Heart left ventricle (tissue), 13 donors: ENCODE data around the gene MTMR2.
"Not testable (repeated sequence)": the region's sequence is repeated elsewhere in the genome, so short reads cannot be mapped to it uniquely, and the experiment has no call there.

Source experiments
- CTCF ChIP-seq, 12 donors: fragments of 200-600 bp; sonication (generic) in 4 of 12; IDR thresholded peaks; one replicate each; pipeline versions ENCODE4 v1.5.0 to v1.8.0; 2018 to 2022; ENCODE audit warnings: antibody characterized with exemption in 12 of 12, mild to moderate bottlenecking in 5 of 12
- POLR2A ChIP-seq, 2 donors: fragments of 450-650 bp; IDR thresholded peaks; one replicate each; pipeline ENCODE4 v1.6.1; 2017; ENCODE audit warnings: antibody characterized with exemption in 2 of 2, mild to moderate bottlenecking in 2 of 2, moderate library complexity in 2 of 2
- donor health status: ischemic (EF 13 %, LVEDD 7.1; RV severe dilation, severe dysfunction).
- donor health status: DM: no; HTN: yes; CAD: no.
- donor health status: DM: no; HTN: no; CAD: no.
- donor health status: ischemic (EF 25% LVEDD 6.9; RV normal size, moderate dysfunction).
- donor health status: ischemic (EF 25% LVEDD 5.7; RV mildly dilated, moderate dysfunction).
- donor health status: ischemic (EF 35%, LVEDD 5.7; RV mildly dilated, moderate dysfunction).
- donor health status: nonischemic (EF 11% LVEDD 7.7; RV severe dilation, severe dysfunction).
- donor health status: DM: yes; HTN: yes; CAD: no.
- donor health status: PGD.
- donor health status: ischemic (EF 29% LVEDD 5.4; RV normal size, mild dysfunction).
- donor health status: nonischemic (EF 23%, LVEDD 6.1; RV moderate dilation, normal function).

GRCh38 chr11:95811052-95811451 lies 112.9 kb downstream of the MTMR2 start:
- not testable (repeated sequence) for TF ChIP-seq CTCF, POLR2A (IDR thresholded peaks at IDR 0.05)
